HPDE6-E6E7 (cell line): Measurements from ENCODE around the gene NLRC3.
"Not testable (repeated sequence)": the region's sequence is repeated elsewhere in the genome, so short reads cannot be mapped to it uniquely, and the experiment has no call there.

Experiments used
- DNase-seq: peaks from one replicate; pipeline ENCODE4 v3.0.0; 2011; ENCODE audit warnings: missing footprints; ENCODE audit errors: extremely low spot score

NLRC3 gene

GRCh38 chr16:3546986-3547682 lies 30.1 kb downstream of the NLRC3 start:
- DNase-seq: no peak

- DNase-seq: no peak
Observed at GRCh38 chr16:3542601-3543373, 34.4 kb downstream of the NLRC3 start.

GRCh38 chr16:3541527-3542155 lies 35.6 kb downstream of the NLRC3 start:
- no peak for DNase-seq

GRCh38 chr16:3538222-3538621 lies 39.0 kb downstream of the NLRC3 start:
- no peak for DNase-seq

- no peak for DNase-seq
Observed at GRCh38 chr16:3536851-3537250, 40.4 kb downstream of the NLRC3 start.

- no peak for DNase-seq
Observed at GRCh38 chr16:3536271-3536731, 40.9 kb downstream of the NLRC3 start.

GRCh38 chr16:3534126-3534525 lies 43.1 kb downstream of the NLRC3 start:
- DNase-seq: no peak

- no peak for DNase-seq
Observed at GRCh38 chr16:3532741-3533140, 44.5 kb downstream of the NLRC3 start.

GRCh38 chr16:3530371-3530914 lies 46.8 kb downstream of the NLRC3 start:
- DNase-seq: no peak

GRCh38 chr16:3529175-3529574 lies 48.0 kb downstream of the NLRC3 start:
- DNase-seq: no peak

- no peak for DNase-seq
Observed at GRCh38 chr16:3528406-3528805, 48.8 kb downstream of the NLRC3 start.

GRCh38 chr16:3527216-3527829 lies 49.9 kb downstream of the NLRC3 start:
- not testable (repeated sequence) for DNase-seq

GRCh38 chr16:3525951-3526350 lies 51.3 kb downstream of the NLRC3 start:
- no peak for DNase-seq

- no peak for DNase-seq
Observed at GRCh38 chr16:3523281-3523680, 53.9 kb downstream of the NLRC3 start.

GRCh38 chr16:3520841-3521240 lies 56.4 kb downstream of the NLRC3 start:
- DNase-seq: no peak

- no peak for DNase-seq
Observed at GRCh38 chr16:3520413-3520812, 56.8 kb downstream of the NLRC3 start.

GRCh38 chr16:3519581-3519980 lies 57.6 kb downstream of the NLRC3 start:
- DNase-seq: no peak

- DNase-seq: no peak
Observed at GRCh38 chr16:3518986-3519348, 58.2 kb downstream of the NLRC3 start.

GRCh38 chr16:3518292-3518985 lies 58.8 kb downstream of the NLRC3 start:
- DNase-seq: no peak

GRCh38 chr16:3515897-3516296 lies 61.3 kb downstream of the NLRC3 start:
- DNase-seq: no peak

GRCh38 chr16:3514621-3515020 lies 62.6 kb downstream of the NLRC3 start:
- no peak for DNase-seq
